ENCODE results near the gene TRIM26. TPM values are rescaled to one million over a fixed set of nuclear protein-coding genes. Genes with fewer than 3 reads are reported as not detected.

The TRIM26 gene
- total and polyA plus RNA-seq, 2 of the 8 experiments (the other 6 are each of a cell fraction or from before 2014, with no cell fraction given) = 21.5 to 32.3 TPM

DNA sequence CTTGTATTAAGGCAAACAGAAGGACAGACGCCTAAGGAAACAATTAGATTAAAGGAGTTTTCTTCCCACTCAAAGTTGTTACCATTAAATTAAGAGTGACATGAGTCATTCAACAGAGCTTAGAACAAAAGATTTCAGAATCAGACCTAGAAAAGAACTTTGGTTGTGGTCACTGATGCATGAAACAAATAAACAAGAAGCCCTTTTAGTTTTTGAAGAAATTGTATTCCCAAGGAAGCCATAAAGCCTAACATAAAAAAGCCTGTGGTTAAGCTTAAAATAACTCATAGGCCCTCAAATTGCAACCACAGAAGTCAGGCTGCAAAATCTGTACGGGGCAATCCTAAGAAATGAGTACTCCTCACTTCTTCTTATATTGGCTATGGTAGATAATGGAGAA lies 17.9 kb upstream of the TRIM26 start:
- Histone ChIP-seq H2BK12ac (ENCODE audit: low read depth, low read length) (no peak overlapping the region), H3K4me3 (ENCODE audit: extremely low read depth in 1 of 4, insufficient read depth in 2 of 4, low read depth in 3 of 4, low read length in 4 of 4) (no peak overlapping the region), H3K36me3 (ENCODE audit: control insufficient read depth in 2 of 4, insufficient read depth in 4 of 4, low read length in 3 of 4) (no peaks in the 10 kb centered on the region), H3K18ac (ENCODE audit: extremely low read depth, low read length) (no peak overlapping the region), H3K14ac (ENCODE audit: insufficient read length) (no peak overlapping the region), H2AFZ (ENCODE audit: low read length) (no peak overlapping the region), H4K8ac (ENCODE audit: extremely low read depth, insufficient read depth, low read length) (no peak overlapping the region), H4K5ac (ENCODE audit: insufficient read length, low read depth, low read length) (no peak overlapping the region), H4K91ac (replicated peaks; ENCODE audit: insufficient read length, low read length) (no peak overlapping the region), H4K20me1 (replicated peaks in 1 of 2; ENCODE audit: control insufficient read depth in 1 of 2, insufficient read depth in 2 of 2, low read length in 2 of 2) (no peaks in the 10 kb centered on the region), H3K79me2 (ENCODE audit: control insufficient read depth in 1 of 2, insufficient read depth in 2 of 2, low read length in 2 of 2) (no peaks in the 10 kb centered on the region), H3K27ac (ENCODE audit: low read depth, low read length) (no peak overlapping the region), H3K27me3 (replicated peaks in 1 of 4; ENCODE audit: control insufficient read depth in 3 of 4, extremely low read depth in 1 of 4, insufficient read depth in 3 of 4, low read length in 3 of 4) (no peaks in the 10 kb centered on the region), H3K9me3 (ENCODE audit: insufficient read depth in 2 of 2, low read depth in 1 of 2, low read length in 1 of 2) (no peaks in the 10 kb centered on the region), H3K79me1 (ENCODE audit: low read depth, low read length) (no peaks in the 10 kb centered on the region), H2AK5ac (ENCODE audit: low read depth, low read length) (no peak overlapping the region), H3K9ac (replicated peaks in 1 of 4; ENCODE audit: extremely low read depth in 1 of 4, low read depth in 3 of 4, low read length in 3 of 4) (no peak overlapping the region), H2BK20ac (ENCODE audit: low read length) (no peak overlapping the region), H3K4ac (replicated peaks; ENCODE audit: insufficient read length, low read depth, low read length) (no peak overlapping the region), H2BK5ac (ENCODE audit: low read depth, low read length) (no peak overlapping the region), H2BK15ac (ENCODE audit: low read length) (no peak overlapping the region), H3K4me1 (replicated peaks in 1 of 4; ENCODE audit: control insufficient read depth in 3 of 4, insufficient read depth in 4 of 4, low read length in 3 of 4) (no peaks in the 10 kb centered on the region), H3K23ac (ENCODE audit: insufficient read length) (no peak overlapping the region), H3K4me2 (ENCODE audit: insufficient read depth in 1 of 2, low read depth in 2 of 2, low read length in 2 of 2) (no peak overlapping the region), H2BK120ac (replicated peaks; ENCODE audit: low read depth, low read length) (no peak overlapping the region), H3K56ac (replicated peaks; ENCODE audit: insufficient read length, low read depth, low read length) (no peak overlapping the region), H3K23me2 (ENCODE audit: low read depth, low read length) (no peaks in the 10 kb centered on the region)
- 82% methylated on average over 2 of the region's 2 CpGs; no CpG with 5 or more reads in 1 of the 2 experiments for WGBS, 2 experiments (ENCODE audit: extremely low coverage in 1 of 2, insufficient coverage in 1 of 2, insufficient read length in 1 of 2, insufficient replicate concordance in 2 of 2, low coverage in 1 of 2, low lambda C conversion rate in 2 of 2, missing lambda C conversion rate in 1 of 2)
- FAIRE-seq = no peak
- CTCF ChIA-PET (ENCODE audit: partially characterized antibody) = interaction anchor here (1.0 to 2.2 kb wide), 4 partner anchors 8 to 15 kb away, joined by 3 to 9 read pairs (median 4); no protein-coding TSS in a partner anchor
- DNase-seq (ENCODE audit: low read depth in 1 of 2, low spot score in 2 of 2) = no peak
- POLR2A ChIA-PET (ENCODE audit: partially characterized antibody) = interaction anchor here (0.8 kb wide), 1 partner anchor 22 kb away, joined by 3 read pairs; no protein-coding TSS in a partner anchor
- TF ChIP-seq POU5F1 (IDR thresholded peaks at IDR 0.05; ENCODE audit: low read depth, low read length) (no peak), TBP (IDR thresholded peaks at IDR 0.05; ENCODE audit: low read depth, low read length) (no peak), SRF (IDR thresholded peaks at IDR 0.05; ENCODE audit: low read depth, low read length) (no peak), TAF7 (optimal IDR thresholded peaks at IDR 0.05; ENCODE audit: borderline replicate concordance, low read depth, low read length) (no peak), TAF1 (IDR thresholded peaks at IDR 0.05; ENCODE audit: low read depth, low read length) (no peak), ZNF274 (IDR thresholded peaks at IDR 0.05; ENCODE audit: borderline replicate concordance, extremely low read depth, low read length) (no peak), CHD2 (IDR thresholded peaks at IDR 0.05; ENCODE audit: low read length) (no peak), SP1 (IDR thresholded peaks at IDR 0.05; ENCODE audit: low read depth, low read length) (no peak), MAFK (IDR thresholded peaks at IDR 0.05; ENCODE audit: low read depth, low read length) (no peak), BACH1 (IDR thresholded peaks at IDR 0.05; ENCODE audit: low read length) (no peak), POLR2AphosphoS5 (IDR thresholded peaks at IDR 0.05; ENCODE audit: low read depth, low read length) (no peak), SUZ12 (IDR thresholded peaks at IDR 0.05; ENCODE audit: low read length) (no peak), ASH2L (IDR thresholded peaks at IDR 0.05; ENCODE audit: low read length) (no peak)
- TF ChIP-seq, protein P1, sequence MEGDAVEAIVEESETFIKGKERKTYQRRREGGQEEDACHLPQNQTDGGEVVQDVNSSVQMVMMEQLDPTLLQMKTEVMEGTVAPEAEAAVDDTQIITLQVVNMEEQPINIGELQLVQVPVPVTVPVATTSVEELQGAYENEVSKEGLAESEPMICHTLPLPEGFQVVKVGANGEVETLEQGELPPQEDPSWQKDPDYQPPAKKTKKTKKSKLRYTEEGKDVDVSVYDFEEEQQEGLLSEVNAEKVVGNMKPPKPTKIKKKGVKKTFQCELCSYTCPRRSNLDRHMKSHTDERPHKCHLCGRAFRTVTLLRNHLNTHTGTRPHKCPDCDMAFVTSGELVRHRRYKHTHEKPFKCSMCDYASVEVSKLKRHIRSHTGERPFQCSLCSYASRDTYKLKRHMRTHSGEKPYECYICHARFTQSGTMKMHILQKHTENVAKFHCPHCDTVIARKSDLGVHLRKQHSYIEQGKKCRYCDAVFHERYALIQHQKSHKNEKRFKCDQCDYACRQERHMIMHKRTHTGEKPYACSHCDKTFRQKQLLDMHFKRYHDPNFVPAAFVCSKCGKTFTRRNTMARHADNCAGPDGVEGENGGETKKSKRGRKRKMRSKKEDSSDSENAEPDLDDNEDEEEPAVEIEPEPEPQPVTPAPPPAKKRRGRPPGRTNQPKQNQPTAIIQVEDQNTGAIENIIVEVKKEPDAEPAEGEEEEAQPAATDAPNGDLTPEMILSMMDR (IDR thresholded peaks at IDR 0.05; ENCODE audit: control extremely low read depth in 1 of 3, insufficient read depth in 1 of 3, low read depth in 1 of 3, low read length in 3 of 3) = no peak
